T-helper 1 cell treated with Interleukin-12 subunit alpha and Interleukin-12 subunit beta and Interleukin-4 antibody, amounts not matched to agents 30 ng/mL and 1 ng/mL, for 36 hours (primary cell): Measurements from ENCODE around the gene XRCC3. TPM values are rescaled to one million over a fixed set of nuclear protein-coding genes. Genes with fewer than 3 reads are reported as not detected.
"Not testable (repeated sequence)": the region's sequence is repeated elsewhere in the genome, so short reads cannot be mapped to it uniquely, and the experiment has no call there.

Source experiments
- intact Hi-C: fragments of 100-400 bp; cut with micrococcal nuclease; formaldehyde crosslinking; loops from one replicate; pipeline ENCODE4 v1.15.1; 2024
- total RNA-seq: library from RNA; stranded (reverse); gene quantifications from 2 replicates; pipeline ENCODE4 v1.2.3, GENCODE V29; 2022

The XRCC3 gene
- total RNA-seq, 1 donor from 2014 or later = 39.6 TPM

- intact Hi-C loops = no loop called here
These were observed 19.8 kb downstream of the XRCC3 start for GRCh38 chr14:103695296-103696069.

GRCh38 chr14:103694572-103695026 lies 20.7 kb downstream of the XRCC3 start:
- intact Hi-C loops = no loop called here

DNA sequence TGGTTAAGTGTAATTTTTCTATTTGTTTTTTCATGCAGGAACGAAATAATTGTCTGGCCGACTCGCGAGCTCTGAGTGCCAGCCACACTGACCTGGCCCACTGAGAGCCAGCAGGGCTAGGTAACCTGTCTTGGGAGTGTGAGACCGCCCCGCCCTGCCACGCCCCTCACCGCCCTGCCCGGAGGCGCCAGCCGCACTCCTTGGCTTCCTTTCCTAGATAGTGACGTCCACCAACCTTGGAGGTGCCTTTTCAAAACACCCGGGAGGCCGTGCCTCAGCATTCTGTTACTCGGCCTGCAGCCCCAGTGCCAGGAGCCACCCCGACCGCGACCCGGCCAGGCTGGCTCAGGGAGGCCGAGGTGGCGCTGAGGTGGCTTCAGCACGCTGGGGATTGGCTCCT lies 21.7 kb downstream of the XRCC3 start:
- intact Hi-C loops = no loop called here

DNA sequence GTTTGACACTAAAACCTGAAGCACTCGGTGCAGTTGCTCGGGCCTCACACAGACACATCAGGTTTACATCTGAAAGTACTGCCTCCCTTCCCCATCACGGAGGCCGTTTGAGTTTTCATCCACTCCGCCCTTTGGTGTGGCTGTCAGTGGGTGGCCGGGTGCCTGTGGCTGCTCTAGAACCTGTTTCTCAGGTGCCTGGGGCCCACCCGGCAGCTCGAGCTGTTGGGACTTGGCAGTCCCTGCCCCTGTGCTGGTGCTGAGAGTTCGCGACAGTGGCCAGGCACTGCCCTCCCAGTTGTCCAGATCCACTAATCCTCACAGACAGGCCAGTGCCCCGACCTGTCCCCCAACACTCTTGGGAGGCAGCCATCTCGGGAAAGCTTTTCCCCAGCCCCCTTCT lies 22.4 kb downstream of the XRCC3 start:
- intact Hi-C loops = no loop called here

DNA sequence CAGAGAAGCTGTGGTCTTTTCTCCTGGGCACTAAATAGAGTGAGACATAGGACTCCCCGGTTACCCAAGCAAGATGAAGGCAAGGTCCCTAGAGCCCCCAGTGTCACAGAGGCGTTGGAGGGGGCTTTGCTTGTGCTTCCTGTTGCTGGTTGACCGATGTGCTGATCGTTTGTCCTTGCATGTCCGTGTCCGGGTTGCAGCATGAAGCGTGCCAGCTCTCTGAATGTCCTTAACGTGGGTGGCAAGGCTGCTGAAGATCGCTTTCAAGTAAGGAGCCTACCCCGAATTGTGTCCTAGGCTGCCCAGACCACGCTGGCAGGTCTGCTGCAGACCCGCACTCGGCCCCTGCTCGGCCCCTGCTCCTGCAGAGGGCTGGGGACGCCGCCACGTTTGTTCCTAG lies 23.1 kb downstream of the XRCC3 start:
- intact Hi-C loops = no loop called here

DNA sequence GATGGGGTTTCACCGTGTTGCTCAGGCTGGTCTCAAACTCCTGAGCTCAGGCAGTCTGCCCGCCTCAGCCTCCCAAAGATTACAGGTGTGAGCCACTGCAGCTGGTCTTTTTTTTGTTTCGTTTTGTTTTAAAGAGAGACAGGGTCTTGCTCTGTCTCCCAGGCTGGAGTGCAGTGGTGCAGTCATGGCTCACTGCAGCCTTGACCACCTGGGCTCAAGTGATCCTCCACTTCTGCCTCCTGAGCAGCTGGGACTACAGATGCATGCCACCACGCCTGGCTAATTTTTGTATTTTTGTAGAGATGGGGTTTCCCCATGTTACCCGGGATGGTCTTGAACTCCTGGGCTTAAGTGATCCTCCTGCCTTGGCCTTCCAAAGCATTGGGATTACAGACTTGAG lies 23.6 kb downstream of the XRCC3 start:
- intact Hi-C loops = not testable (repeated sequence)

DNA sequence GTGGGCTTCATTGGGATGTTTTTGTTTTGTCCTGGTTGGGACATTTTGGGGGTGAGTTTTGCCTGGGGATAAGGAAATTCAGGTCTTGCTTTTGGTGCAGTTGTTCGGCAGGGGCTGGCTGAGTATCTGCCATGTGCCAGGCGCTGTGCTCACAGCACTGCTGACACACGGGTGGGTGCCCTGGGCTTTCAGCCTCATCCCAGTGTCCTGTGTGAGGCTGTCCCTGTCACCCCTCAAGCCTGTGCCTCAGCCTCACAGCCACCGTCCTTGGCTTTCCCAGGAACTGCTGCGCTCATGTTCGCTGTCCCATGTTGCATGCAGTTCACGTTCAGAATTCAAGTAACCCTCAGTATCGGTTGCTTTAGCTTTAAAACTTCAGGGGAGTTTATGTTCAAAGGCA lies 24.9 kb downstream of the XRCC3 start:
- intact Hi-C loops = no loop called here

DNA sequence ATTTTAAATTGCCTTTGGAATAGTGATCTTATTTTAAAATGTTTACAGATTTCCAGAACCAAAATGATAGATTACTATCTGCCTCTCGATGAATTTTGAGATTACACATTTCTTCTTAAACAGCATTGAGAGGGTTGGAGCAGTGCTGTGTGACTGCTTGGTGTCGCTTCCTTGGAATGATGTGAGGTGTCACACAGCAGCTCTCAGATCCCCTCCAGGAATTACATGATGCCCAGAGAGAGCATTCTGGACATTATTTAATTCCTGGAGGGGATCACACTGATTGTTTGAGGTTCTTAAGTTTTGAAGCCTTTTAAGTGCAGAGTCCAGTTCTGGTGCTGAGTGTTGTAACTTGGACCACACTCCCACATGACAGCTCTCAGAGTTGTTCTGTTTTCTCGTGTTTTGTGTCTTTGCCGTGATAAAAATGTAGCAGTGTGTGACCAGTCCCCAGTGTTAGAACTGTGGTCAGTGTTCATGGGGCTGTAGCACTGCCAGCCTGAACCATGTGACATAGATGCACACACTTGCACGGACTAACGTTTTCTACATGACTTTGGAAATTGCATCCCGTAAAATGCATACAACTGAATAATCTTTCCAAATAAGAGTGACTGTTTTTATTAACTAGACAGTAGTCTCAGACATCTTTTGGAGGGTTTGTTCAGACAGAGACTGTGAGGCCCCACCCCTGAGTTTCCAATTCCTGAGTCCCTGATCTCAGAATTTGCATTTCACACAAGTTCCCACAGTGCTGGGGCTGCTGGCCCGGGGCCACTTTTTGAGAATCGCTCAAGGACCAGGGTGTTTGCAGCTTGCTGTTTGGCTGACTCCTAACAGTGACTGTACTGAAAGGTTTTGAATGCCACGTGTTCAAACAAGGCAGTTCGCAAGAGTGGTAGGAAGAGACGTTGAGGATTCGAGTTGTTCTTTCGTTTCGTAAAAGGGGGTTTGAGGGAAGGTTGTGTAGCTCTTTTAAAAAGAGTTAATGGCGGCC lies 26.0 kb downstream of the XRCC3 start:
- intact Hi-C loops = no loop called here

DNA sequence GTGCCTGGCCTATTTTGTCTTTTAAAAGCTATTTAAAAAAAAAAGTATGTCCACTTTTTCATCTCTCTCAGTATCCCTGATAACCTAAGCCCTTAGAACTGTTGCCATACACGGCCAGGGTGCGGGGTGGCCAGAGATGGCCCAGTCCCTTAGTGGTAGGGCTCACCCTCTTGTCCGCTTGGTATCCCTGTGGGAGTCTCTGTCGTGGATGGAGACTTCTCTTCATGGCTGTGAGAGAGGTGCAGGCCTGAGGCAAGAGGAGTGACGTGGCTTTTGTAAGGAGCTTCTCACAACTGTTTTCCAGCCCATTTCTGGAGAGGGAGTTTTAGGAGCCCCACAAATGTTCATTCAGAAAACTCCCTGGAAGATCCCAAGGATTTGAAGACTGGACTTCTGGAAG lies 26.8 kb downstream of the XRCC3 start:
- intact Hi-C loops = no loop called here

DNA sequence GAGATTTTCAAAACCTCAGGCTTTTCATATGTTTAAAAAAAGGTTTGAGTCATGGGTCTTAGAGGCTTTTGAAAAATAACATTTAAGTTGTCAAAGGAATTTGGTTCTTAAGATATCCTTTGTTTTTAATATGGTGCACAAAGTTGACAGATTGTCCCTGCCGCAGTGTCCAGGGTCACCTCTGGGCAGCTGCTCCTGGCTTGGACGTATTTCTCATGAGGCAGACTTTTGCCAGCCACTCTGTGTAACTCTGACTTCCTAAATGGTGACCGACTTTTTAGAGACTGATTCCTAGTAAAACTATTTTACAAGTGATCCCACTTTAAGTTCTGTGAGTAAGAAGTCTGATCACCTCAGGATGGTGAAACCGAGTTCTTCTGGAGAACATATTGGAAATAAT lies 27.5 kb downstream of the XRCC3 start:
- intact Hi-C loops = no loop called here

GRCh38 chr14:103686831-103687485 lies 28.3 kb downstream of the XRCC3 start:
- intact Hi-C loops = no loop called here

- intact Hi-C loops = no loop called here
These were observed 29.7 kb downstream of the XRCC3 start for GRCh38 chr14:103685276-103686211.

DNA sequence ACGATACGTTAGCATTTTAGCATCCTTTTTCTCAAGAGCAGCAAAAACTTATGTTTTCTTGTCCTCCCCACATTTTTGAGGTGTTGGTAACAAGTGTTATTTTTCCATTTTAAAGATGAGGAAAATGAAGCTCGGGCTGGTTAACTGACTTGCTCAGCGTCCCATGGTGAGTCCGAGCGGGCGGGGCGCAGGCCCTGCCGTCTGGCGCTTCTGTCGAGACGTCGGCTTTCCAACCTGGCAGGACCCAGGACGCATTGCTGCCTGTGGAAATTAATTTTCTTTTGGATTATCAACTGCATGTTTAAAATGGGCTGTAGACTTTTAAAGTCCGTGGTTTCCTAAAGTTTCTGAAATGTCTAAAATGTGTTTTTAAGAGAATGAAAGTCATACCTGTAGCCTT lies 30.4 kb downstream of the XRCC3 start:
- intact Hi-C loops = no loop called here

DNA sequence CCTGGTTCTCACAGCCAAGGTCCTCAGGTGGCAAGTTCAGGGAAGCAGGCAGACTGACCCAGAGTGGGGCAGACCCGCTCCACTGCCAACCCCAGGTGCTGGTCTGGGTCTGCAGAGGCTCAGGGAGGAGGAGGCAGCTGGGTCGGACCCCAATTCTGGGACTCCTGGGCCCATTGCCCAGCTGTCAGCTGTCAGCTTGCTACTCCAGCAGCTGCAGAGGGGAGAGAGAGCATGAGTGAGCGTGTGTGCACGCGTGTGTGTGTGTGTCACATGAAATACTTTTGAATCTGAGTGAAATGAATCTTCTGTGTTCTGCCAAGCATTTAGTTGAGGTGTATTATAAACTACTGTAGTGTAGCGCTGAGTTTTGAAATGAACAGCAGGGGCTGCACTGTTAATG lies 30.8 kb downstream of the XRCC3 start:
- intact Hi-C loops = no loop called here

DNA sequence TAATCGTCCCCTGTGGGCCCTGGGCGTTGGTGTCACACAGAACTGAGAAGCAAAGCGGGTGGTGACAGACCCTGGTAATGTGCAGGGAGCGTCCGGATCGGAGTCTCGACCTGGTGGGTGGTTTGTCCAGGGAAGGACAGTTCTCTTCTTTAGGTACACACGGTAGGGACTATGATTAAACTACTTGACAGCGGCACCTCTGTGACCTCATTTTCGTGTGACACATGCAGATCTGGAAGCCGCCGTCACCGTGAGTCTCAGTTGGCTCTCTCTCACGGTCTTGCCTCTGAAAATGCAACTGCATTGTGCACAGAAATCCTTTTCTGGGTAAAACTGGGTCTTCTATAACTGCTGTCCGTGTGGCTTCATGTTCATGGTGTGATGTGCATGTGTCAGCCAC lies 32.1 kb downstream of the XRCC3 start:
- intact Hi-C loops = no loop called here

DNA sequence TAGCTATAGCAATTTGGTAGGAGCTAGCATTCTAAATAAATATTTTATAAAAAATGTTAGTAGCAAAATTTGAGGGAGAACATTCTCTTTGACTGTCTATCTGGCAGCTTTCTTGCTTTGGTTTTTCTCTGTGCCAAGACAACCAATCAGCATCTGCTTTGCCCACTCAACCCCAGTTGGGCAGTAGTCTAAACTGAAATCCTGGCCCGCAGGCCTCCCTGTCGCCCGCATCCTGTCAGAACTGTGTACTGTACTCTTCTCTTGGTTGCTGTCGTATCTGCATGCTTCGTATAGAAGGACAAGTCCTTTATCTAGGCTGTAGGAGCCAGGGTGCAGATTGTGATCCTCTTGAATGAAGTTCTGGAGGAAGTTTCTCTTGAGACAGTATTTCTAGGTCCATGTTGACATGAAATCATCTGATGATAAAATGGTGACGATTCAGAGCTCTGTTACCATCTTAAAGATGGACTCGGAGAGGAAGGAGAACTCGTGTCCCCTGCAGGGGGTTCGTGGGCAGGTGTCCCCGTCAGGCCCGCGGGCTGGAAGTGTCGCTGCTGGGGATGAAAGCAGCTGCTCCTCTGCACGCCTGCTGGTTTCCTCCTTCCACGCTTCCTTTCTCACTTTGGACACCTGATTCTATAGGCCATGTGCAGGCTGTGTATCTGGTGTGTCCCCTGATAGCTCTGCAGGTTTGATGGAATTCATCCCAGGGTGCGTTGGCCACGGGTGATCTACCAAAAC lies 34.6 kb downstream of the XRCC3 start:
- intact Hi-C loops = no loop called here

- intact Hi-C loops = loop anchor here (1.0 kb wide), 2 partner anchors 66 to 107 kb away; no protein-coding TSS in a partner anchor
These were observed 35.9 kb downstream of the XRCC3 start for GRCh38 chr14:103679351-103679750.

- intact Hi-C loops = no loop called here
These were observed 38.2 kb downstream of the XRCC3 start for GRCh38 chr14:103676881-103677675.

GRCh38 chr14:103675957-103676356 lies 39.3 kb downstream of the XRCC3 start:
- intact Hi-C loops = no loop called here
